Body of pancreas (tissue), 4 donors: ENCODE results near the gene WDR53. TPM values are rescaled to one million over a fixed set of nuclear protein-coding genes. Genes with fewer than 3 reads are reported as not detected.
"Not testable (repeated sequence)": the region's sequence is repeated elsewhere in the genome, so short reads cannot be mapped to it uniquely, and the experiment has no call there.

Experiments
- ATAC-seq: fragments of 150-250 bp; one replicate; pipeline ENCODE4 v1.9.1; 2016
- DNase-seq, 4 donors: peaks; one replicate each; pipeline ENCODE4 v3.0.0-alpha.2; 2019
- H3K27ac ChIP-seq, 4 donors: fragments of 200-600 bp; sonication (generic); 1 replicate in 3 of 4; 2 replicates in 1 of 4; pipeline versions ENCODE4 v1.5.1 to v1.6.1; 2016 to 2019; ENCODE audit warnings: mild to moderate bottlenecking in 1 of 4, mixed read lengths in 1 of 4, moderate library complexity in 1 of 4
- H3K27me3 ChIP-seq, 2 donors: fragments of 200-600 bp; sonication (generic); one replicate each; pipeline ENCODE4 v1.6.0; 2016; ENCODE audit warnings: mild to moderate bottlenecking in 1 of 2
- H3K36me3 ChIP-seq, 2 donors: fragments of 200-600 bp; sonication (generic); replicated peaks in 1 of 2; 2 replicates each; pipeline ENCODE4 v1.5.1; 2016; ENCODE audit warnings: low read depth in 2 of 2; ENCODE audit not compliant: insufficient read depth in 1 of 2
- H3K4me1 ChIP-seq: fragments of 200-600 bp; sonication (generic); one replicate; pipeline ENCODE4 v1.6.0; 2016
- H3K4me3 ChIP-seq, 2 donors: fragments of 200-600 bp; sonication (generic); 1 replicate in 1 of 2; 2 replicates in 1 of 2; pipeline ENCODE4 v1.5.1; 2016 to 2019
- H3K9me3 ChIP-seq, 3 donors: fragments of 200-600 bp; sonication (generic); 1 replicate in 2 of 3; 2 replicates in 1 of 3; pipeline ENCODE4 v1.5.1; 2016
- CTCF ChIP-seq, 7 experiments: fragments of 450-650 bp in 4 of 7; fragments of 200-600 bp in 3 of 7; sonication (generic) in 3 of 7; IDR thresholded peaks; one replicate each; pipeline ENCODE4 v1.5.1; 2016 to 2019; ENCODE audit warnings: antibody characterized with exemption in 7 of 7
- POLR2A ChIP-seq, 3 donors: fragments of 450-650 bp; IDR thresholded peaks; one replicate each; pipeline ENCODE4 v1.6.1; 2016; ENCODE audit warnings: antibody characterized with exemption in 3 of 3, mild to moderate bottlenecking in 2 of 3
- WGBS, 2 donors: methylation state at CpG; one replicate each; pipeline ENCODE4 v1.1.5; 2017; 5-methylcytosine and 5-hydroxymethylcytosine counted together
- intact Hi-C: fragments of 100-400 bp; cut with DNase I; formaldehyde crosslinking; loops from one replicate; pipeline ENCODE4 v1.15.1; 2023
- total RNA-seq, 2 donors: library from RNA; depleted of rRNA; stranded (reverse); fragments of >200 nt; gene quantifications; one replicate each; pipeline ENCODE4 v1.1.0, GENCODE V29; 2016

The WDR53 gene
- total RNA-seq, 2 donors from 2014 or later = 0.66 to 4.2 TPM

- intact Hi-C loops = no loop called here
- no peak for ATAC-seq
- no peak for DNase-seq
Measured at GRCh38 chr3:196585044-196585757, 16.8 kb upstream of the WDR53 start.

GRCh38 chr3:196572389-196572788 lies 4.0 kb upstream of the WDR53 start:
- no peak for TF ChIP-seq CTCF (IDR thresholded peaks at IDR 0.05)
- TF ChIP-seq POLR2A (IDR thresholded peaks at IDR 0.05) = no peak
- intact Hi-C loops = no loop called here
- DNase-seq = no peak
- 42 to 92% methylated on average over 1 of the region's 1 CpG for WGBS, 2 donors
- peaks cover 23% of the 10 kb centered on the region for H3K4me1 ChIP-seq
- H3K4me3 ChIP-seq = no peak overlapping the region
- H3K27ac ChIP-seq = no peak overlapping the region
- H3K36me3 ChIP-seq = peaks cover 0 to under 1% of the 10 kb centered on the region in 2 donors
- no peaks in the 10 kb centered on the region for H3K27me3 ChIP-seq
- no peaks in the 10 kb centered on the region for H3K9me3 ChIP-seq
- ATAC-seq = no peak

More at GRCh38 chr3:196585044-196585757, 16.8 kb upstream of the WDR53 start:
- Histone ChIP-seq H3K27ac (no peak overlapping the region), H3K27me3 (no peaks in the 10 kb centered on the region), H3K4me3 (no peak overlapping the region), H3K9me3 (no peaks in the 10 kb centered on the region), H3K36me3 (peaks cover 0 to 5% of the 10 kb centered on the region in 2 donors), H3K4me1 (no peaks in the 10 kb centered on the region)
- TF ChIP-seq CTCF (IDR thresholded peaks at IDR 0.05) (no peak), POLR2A (IDR thresholded peaks at IDR 0.05) (no peak)
- WGBS, 2 donors = 57 to 61% methylated on average over 3 of the region's 3 CpGs

GRCh38 chr3:196570332-196570731 lies 2.0 kb upstream of the WDR53 start:
- intact Hi-C loops, H3K36me3 ChIP-seq, H3K9me3 ChIP-seq, H3K27me3 ChIP-seq, DNase-seq, ATAC-seq, H3K27ac ChIP-seq, H3K4me3 ChIP-seq: not testable (repeated sequence)
- 76 to 78% methylated on average over 13 of the region's 13 CpGs for whole genome bisulfite sequencing, 2 donors
- H3K4me1 ChIP-seq = peaks cover 28% of the 10 kb centered on the region

GRCh38 chr3:196569003-196569516 lies 706 bp upstream of the WDR53 start:
- no peaks in the 10 kb centered on the region for H3K9me3 ChIP-seq
- peak overlapping the region in 1 of 2 donors; percentile 92 for H3K4me3 ChIP-seq
- TF ChIP-seq POLR2A (IDR thresholded peaks at IDR 0.05) (no peak), CTCF (IDR thresholded peaks at IDR 0.05) (peak in 1 of 7 experiments; percentile 10)
- no peaks in the 10 kb centered on the region for H3K27me3 ChIP-seq
- peaks cover 28% of the 10 kb centered on the region for H3K4me1 ChIP-seq
- intact Hi-C loops = no loop called here
- peak overlapping the region; percentile 11 to 89 (median 66) for H3K27ac ChIP-seq
- ATAC-seq = no peak
- peak; percentile 50 to 63 (median 56) for DNase-seq
- H3K36me3 ChIP-seq = no peaks in the 10 kb centered on the region
- 0 to 1% methylated on average over 24 to 42 of the region's 44 CpGs for WGBS, 2 donors

GRCh38 chr3:196563721-196564225 lies 4.6 kb downstream of the WDR53 start:
- Histone ChIP-seq H3K9me3 (no peaks in the 10 kb centered on the region), H3K27me3 (no peaks in the 10 kb centered on the region), H3K27ac (no peak overlapping the region), H3K4me1 (peaks cover 11% of the 10 kb centered on the region), H3K36me3 (peaks cover 0 to 1% of the 10 kb centered on the region in 2 donors), H3K4me3 (no peak overlapping the region)
- WGBS, 2 donors = 77 to 86% methylated on average over 9 of the region's 9 CpGs
- intact Hi-C loops = no loop called here
- no peak for DNase-seq
- no peak for TF ChIP-seq POLR2A (IDR thresholded peaks at IDR 0.05)
- no peak for TF ChIP-seq CTCF (IDR thresholded peaks at IDR 0.05)
- no peak for ATAC-seq
